ENCODE results near the gene PPP1R14D.
"Not testable (repeated sequence)": the region's sequence is repeated elsewhere in the genome, so short reads cannot be mapped to it uniquely, and the experiment has no call there.

Gene PPP1R14D

DNA sequence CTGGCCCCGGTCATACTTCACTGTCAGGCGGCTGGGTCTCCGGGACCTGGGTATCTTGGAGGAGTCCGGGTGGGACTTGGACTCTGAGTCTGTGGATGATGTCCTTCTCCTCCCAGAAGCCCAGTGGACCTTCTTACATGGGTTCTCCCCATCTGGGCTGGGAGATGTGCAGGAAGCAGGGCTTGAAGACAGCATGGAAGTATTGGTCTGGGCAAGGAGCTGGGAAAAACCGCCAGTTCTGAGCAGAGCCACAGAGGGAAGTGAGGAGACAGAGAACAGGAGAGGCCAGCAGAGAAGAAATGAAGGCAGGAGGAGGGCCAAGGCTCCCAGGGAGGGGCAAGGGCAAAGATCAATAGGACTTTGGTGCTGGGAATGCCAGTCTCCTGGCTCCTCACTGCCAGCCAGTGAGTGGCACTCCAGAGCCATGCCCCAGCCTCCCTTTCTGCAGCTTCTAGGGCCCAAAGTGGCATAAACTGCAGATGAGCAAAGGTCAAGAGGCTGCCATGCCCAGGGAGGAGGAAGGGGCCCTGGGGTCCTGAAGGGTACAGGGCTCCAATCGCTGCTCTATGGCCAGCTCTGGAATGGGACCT is at the start of gene PPP1R14D:
TSS of gene PPP1R14D (minus strand) at position 262 of the 590 bp plus-strand sequence. CDS start at position 195, 67 bp downstream.
- no peak for DNase-seq (ENCODE audit: low read depth)

DNA sequence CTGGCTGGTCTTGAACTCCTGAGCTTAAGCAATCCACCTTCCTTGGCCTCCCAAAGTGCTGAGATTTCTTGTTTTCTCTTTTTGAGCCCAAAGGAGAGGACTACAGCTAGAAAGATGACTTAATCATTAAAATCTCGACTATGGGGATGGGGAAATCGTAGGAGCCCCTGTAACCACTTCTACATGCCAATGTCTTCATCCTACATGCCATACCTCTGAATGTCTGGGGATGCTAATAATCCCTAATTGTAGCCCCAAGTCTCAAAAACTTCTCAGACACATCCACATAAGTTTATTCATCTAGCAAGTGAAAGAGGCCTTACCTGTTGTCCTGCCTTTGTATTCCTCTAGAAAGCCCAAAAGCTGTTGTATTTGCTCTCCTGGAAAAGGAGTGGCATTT is 49.2 kb upstream of the PPP1R14D start:
- DNase-seq (ENCODE audit: low read depth): no peak

- peak; percentile 59 for DNase-seq (ENCODE audit: low read depth)
Measured at GRCh38 chr15:40875991-40876730, 47.7 kb upstream of the PPP1R14D start.

- DNase-seq (ENCODE audit: low read depth): peak; percentile 68
Measured at GRCh38 chr15:40873694-40874561, 45.4 kb upstream of the PPP1R14D start, which contains the start of gene RHOV. RHOV (minus strand) TSS chr15:40874234; CDS start chr15:40874139, 95 bp downstream.

DNA sequence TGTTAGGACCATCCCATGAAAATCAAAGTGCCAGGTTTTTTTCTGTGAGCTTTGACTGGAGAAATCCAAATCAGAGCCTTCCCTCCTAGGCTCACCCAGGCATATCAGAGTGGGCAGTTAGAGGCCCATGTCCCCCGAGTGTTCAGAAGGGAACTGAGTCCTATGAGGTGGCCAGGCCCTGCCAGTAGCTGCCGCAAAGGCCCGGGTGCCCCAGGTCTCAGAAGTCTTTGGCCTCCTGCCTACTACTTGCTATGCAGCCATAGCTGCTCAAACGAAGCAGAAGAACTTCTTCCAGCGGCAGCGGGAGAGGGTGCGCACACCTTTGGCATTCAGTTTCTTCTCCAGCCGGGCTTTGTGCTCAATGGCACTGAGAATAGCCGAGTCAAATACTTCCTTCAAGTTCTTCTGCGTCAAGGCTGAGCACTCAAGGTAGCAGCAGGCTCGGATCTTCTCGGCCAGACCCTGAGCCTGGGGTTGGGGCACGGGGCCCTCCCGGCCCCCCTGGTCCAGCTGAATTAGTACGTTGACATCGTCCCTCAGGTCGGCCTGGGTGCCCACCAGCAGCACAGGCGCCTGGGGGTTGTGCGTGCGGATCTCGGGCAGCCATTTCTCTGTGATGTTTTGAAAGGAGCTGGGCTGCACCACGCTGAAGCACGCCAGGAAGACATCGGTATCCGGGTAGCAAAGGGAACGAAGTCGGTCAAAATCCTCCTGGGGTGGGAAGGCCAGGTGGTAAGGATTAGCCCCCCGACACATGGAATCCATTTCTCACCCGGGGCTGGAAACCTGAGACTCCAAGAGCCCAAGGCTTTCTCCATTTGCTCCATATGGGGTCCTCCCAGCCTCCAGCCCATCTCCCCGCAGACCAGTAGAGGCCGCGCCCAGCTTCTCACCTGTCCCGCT is 44.5 kb upstream of the PPP1R14D start:
- no peak for DNase-seq (ENCODE audit: low read depth)

DNA sequence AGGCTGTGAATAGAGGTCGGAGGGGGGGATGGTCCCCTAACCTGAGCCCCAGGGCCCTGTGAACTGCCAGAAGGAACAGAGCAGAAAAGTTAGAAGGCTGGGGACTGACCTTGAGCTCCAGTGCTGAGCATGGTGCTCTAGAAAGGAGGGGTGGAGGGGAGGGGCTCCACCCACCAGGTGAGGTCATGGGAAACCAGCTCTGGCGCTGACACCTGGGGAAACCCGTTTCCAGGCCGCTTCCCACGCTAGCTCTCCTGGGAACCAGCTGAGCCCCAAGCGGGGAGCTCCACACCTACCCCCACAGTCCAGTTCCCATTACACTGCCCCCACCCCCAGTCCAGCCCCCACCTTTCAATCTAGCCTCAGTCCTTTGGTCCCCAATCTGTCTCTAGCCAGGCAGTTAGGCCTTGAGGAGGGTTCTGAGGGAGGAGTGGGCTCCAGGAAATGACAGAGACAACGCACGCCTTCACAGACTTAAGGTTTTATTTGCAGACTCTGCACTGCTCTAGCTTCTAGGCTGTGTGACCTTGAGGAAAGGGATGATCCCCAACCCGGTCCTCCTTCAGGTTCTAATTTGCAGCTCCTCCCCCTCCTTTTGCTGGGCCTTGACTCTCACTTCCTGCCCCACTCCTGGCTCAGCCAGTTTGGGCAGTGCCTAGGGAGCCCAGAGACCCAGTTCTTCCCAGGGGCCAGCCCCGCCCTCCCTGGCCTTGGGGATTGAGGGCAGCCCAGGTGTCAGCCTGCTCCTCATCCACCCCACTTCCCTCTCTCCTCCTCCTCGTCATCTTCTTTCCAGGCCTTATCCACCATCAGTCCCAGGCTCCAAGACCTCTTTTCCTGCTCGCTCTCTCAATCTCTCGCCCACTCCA is 43.5 kb upstream of the PPP1R14D start:
- DNase-seq (ENCODE audit: low read depth): no peak

- DNase-seq (ENCODE audit: low read depth): no peak
Measured at GRCh38 chr15:40870716-40871115, 42.2 kb upstream of the PPP1R14D start.

DNA sequence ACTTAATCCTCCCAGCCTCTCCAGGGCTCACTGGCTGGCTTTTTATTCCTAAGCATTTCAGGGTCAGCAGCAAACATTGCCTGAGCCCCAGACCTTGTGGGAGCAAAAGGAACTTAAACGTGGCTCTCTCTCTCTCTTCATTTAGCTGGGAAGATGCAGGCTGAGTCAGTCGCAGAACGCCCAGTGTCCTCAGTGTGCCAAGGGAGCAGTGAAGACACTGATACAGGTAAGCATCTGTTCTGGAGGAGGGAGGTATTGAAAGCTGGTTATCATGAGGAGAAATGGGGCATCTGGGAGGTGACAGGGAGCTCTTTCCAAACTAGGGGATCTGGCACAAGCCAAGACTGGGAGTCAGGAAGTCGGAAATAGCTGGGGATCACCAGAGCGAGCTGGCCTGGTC is 41.2 kb upstream of the PPP1R14D start:
- DNase-seq (ENCODE audit: low read depth): no peak

- DNase-seq (ENCODE audit: low read depth): no peak
Measured at GRCh38 chr15:40867199-40867598, 38.7 kb upstream of the PPP1R14D start.

DNA sequence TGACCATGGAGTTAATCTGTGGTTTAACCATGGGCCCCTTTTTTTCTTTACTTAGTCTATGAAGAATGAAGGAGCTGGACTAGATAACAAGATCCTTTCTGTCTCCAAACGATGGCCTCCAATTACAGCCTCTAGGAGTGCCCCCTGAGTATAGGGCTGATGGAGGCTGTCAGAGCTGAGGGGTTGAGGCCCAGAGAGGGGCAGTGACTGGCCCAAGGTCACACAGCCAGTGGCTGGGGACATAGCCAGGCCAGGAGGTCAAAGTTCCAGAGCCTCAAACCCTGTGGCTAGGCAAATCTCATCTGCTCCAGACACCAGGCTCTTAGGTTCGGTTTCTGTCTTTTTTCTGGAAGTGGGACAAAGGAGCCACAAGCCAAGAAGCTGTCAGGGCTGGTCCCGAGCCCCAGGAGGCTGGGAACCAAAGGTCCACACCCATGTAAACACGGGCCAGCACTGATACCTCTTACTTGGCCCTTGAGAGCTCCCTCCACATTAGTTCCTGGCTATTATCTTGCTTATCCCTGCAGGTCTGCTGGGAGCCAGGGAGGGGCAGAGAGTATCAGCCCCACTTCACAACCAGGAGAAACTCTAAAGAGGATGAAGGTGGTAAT is 35.3 kb upstream of the PPP1R14D start:
- no peak for DNase-seq (ENCODE audit: low read depth)

DNA sequence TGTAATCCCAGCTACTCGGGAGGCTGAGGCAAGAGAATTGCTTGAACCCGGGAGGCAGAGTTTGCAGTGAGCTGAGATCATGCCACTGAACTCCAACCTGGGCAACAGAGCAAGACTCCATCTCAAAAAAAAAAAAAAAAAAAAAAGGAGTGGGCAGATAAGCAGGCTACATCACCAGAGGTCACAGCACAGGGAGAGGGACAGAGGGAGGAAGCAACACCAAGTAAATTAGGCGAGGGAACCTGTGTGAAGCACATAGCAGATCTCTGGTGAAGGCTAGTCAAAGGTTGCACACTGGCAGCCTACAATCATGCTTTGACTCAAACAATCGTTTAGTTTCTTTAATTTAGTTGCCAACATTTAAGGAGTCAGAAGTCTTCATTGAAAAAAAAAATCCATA is 32.6 kb upstream of the PPP1R14D start:
- not testable (repeated sequence) for DNase-seq (ENCODE audit: low read depth)

GRCh38 chr15:40859206-40859851 is 30.8 kb upstream of the PPP1R14D start:
- peak; percentile 82 for DNase-seq (ENCODE audit: low read depth)

DNA sequence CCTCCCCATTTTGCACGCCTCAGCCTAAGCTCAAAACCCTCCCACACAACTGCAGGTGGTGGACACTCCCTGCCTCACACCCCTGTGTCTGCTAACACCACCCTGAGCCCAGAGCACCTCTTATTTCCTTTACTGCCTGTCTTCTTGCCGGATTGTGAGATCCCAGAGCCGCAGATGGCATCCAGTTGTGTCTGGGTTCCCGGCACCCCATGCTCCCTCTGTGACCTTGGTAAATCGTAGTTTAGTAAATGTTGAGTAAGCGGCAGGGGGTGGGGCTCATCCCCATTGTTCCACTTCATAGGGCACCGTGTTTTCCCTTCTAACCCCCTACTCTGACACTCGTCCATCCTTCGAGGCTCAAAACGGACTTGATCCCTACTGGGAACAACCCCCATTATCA is 30.2 kb upstream of the PPP1R14D start:
- DNase-seq (ENCODE audit: low read depth): no peak

- DNase-seq (ENCODE audit: low read depth): peak; percentile 67
Measured at GRCh38 chr15:40857601-40858341, 29.3 kb upstream of the PPP1R14D start.

DNA sequence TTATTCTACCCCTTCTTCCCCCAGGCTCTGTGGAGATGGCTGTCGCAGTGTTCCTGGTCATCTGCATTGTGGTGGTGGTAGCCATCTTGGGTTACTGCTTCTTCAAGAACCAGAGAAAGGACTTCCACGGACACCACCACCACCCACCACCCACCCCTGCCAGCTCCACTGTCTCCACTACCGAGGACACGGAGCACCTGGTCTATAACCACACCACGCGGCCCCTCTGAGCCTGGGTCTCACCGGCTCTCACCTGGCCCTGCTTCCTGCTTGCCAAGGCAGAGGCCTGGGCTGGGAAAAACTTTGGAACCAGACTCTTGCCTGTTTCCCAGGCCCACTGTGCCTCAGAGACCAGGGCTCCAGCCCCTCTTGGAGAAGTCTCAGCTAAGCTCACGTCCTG is 28.2 kb upstream of the PPP1R14D start:
- DNase-seq (ENCODE audit: low read depth): no peak

- DNase-seq (ENCODE audit: low read depth): no peak
Measured at GRCh38 chr15:40855706-40856234, 27.3 kb upstream of the PPP1R14D start.

DNA sequence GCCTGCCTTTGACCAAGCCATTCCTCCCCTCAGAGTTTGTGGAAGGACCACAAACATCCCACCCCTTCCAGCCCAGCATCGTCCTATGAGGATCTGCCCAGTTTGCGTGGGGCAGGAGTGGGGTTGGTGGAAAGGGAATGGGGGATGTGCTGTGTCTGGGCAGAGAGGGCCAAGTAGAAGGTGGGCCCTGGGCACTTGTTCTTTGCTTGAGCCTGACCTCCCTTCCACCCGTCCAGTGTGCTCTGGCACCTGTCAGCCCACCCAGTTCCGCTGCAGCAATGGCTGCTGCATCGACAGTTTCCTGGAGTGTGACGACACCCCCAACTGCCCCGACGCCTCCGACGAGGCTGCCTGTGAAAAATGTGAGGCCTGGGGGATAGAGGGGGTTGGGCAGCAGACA is 25.7 kb upstream of the PPP1R14D start:
- no peak for DNase-seq (ENCODE audit: low read depth)

GRCh38 chr15:40853241-40853890 is 24.9 kb upstream of the PPP1R14D start:
- no peak for DNase-seq (ENCODE audit: low read depth)

All from ELR (cell line).